Stimulated activated CD4-positive, alpha-beta T cell treated with anti-CD3 and anti-CD28 coated beads, Interleukin-4, amount 100 ng/mL, for 4 hours (primary cell): ENCODE data around the gene PEX11B.

Experiments
- DNase-seq, 2 experiments: peaks; one replicate each; pipeline ENCODE4 v3.0.0-alpha.2; 2020

Gene PEX11B

DNA sequence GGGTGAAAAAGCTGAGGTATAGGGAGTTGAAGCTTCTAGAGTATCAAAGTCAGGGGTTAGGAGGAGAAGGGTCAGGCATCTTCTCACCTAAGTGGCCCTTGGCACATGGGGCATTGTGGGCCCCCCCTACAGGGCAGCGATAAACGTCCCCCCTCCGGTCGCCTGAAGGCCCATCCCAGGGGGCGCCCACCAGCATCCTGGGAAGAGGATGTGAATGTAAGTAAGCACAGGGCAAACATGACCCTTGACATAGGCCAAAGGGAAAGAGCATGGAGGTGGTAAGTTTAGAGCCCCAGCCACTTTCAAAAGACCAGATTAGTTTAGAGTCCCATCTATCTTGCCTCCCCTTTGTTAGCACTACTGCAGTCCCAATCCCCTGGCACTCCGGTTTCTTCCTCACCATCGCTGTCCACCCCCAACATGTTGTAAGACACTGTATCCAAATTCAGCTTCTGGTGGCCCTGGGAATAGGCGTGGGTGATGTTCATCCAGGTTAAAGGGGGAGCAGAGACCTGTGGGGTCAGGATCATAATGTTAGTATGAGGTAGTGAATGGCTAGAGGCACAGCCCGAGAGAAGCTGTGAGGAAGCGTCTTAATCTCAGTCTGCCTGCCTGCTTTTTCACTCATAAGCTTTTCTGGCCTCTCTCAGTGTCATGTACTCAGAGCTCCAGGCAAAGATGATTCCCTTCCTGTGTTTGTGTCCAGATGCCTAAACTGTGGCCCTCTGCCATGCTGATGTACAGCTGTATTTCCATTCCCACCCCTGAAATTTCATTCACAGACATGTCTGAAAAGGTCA lies 11.4 kb downstream of the PEX11B start:
- no peak for DNase-seq

- no peak for DNase-seq
These were observed 17.1 kb downstream of the PEX11B start for GRCh38 chr1:145901312-145902021.

DNA sequence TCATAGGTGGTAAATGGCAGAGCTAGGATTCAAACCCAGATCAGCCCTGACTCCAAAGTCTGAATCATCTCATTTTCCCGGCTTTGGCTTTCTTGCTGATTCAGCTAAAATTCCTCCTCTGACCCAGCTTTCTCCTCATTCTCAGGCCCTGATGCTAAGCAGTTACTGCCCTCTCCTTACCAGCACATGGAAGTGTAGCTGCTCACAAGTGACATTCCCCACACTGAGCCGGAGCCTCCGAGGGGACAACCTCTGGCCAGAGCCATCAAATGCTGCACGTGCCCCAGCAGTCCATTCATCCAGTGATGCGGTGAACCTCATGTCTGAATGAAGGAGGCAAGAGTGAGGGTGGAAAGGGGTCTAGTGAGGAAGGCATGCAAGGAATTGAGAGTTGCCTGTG lies 19.8 kb downstream of the PEX11B start:
- DNase-seq, result no peak

- no peak for DNase-seq
These were observed 20.5 kb downstream of the PEX11B start for GRCh38 chr1:145897969-145898368.

DNA sequence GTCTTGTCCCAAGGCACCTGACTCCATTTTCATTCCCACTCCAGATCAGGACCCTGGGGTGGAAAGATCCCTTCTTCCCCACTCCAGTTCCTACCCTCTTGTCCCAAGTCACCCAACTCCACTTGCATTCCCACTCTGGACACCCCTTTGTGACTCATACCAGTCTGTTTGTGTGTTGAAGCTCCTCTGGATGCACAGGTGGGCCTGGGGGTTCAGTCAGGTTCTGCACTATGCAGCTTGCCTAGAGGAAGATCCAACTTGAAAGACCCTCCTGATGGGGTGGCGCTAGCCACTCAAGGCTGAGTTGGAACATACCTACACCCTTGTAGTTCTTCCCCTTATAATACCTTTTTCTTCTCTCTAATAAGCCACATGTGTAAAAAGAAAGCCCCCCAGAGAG lies 23.0 kb downstream of the PEX11B start:
- DNase-seq, result no peak

DNA sequence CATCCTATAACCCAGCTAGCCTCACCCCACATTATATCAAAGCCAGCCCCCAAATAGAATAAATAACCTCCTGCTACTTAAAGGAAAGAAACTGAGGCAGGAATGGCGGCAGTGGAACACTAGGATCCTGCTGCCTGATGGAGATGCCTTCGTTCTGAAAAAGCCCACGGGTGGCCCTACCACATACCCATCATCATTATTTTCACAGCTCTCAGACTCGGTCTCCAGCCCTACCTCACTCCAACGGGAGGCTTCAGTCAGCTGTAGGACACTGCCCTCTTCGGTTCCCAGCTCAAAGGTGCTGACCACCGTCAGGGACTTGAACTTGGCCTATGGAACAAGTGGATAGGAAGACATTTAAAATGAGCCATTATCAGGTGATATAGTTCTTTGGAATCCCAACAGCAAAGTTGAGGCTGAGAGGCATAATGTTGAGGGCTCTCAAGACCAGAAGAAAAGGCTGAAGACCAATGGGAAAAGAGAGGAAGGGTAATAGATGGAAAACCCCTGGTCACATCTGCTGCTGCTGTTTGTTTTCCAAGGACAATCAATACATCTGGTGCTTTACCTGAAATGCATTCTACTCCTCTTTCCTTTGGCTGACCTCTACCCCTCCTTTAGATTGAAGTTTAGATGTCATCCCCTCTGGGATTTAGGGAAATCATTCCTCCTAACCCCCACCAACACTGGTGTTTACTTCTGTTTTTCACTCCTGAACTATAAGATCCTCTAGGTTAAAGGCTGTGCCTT lies 25.0 kb downstream of the PEX11B start:
- DNase-seq, result no peak

GRCh38 chr1:145892486-145893087 lies 25.9 kb downstream of the PEX11B start:
- no peak for DNase-seq

GRCh38 chr1:145891587-145892485 lies 26.7 kb downstream of the PEX11B start:
- DNase-seq, result peak; percentile 33 to 43

DNA sequence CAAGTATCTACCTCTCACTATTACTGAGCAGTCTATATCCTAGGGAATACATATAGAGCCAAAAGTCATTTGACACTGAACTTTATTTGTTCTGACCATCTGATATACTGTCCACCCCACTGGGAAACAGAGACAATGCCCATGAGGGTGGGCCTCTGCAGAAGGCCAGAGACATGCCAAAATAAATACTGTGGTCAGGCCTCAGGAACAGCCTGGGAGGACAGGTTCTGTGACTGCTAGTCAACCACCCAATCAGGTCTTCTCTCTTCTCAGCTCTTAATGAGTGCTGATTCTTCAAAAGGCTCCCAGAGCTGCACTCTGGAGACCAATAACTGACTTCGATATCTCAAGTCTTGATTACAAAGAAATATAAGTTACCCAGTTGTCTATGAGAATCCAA lies 27.4 kb downstream of the PEX11B start:
- no peak for DNase-seq

GRCh38 chr1:145889722-145890121 lies 28.8 kb downstream of the PEX11B start:
- DNase-seq, result no peak

- DNase-seq, result no peak
These were observed 30.9 kb downstream of the PEX11B start for GRCh38 chr1:145887631-145888030.

DNA sequence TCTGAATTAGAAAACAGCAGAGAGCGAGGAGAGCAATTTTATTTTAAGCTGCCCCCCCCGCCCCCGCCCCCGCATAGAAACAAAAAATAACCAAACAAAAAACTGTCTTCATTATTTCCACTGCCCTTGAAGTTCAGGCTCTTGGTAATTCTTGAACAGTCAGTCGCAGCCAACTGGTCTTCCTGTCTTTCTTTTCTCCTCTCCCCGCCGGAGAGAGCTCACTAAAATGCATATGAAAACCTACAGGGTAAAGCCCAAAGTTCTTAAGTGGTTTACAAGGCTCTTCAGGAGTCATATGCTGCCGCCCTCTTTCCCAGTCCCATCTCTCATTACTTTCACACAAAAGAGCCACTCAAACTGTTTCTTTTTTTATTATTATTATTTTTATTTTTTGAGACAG lies 31.7 kb downstream of the PEX11B start:
- no peak for DNase-seq

DNA sequence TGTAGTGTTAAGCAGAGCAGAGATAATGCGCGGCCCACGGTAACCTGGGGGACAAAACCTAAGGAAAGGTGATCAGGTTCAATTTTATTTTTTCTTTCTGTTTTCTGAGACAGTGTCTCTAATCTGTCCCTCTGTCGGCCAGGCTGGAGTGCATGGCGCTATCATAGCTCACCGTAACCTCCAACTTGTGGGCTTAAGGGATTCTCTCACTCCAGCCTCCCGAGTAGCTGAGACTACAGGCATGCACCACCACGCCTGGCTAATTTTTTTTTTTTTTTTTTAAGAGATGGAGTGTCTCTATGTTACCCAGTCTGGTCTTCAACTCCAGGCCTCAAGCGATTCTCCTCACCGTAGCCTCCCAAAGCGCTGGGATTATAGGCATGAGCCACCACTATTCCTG lies 32.1 kb downstream of the PEX11B start:
- DNase-seq, result no peak

DNA sequence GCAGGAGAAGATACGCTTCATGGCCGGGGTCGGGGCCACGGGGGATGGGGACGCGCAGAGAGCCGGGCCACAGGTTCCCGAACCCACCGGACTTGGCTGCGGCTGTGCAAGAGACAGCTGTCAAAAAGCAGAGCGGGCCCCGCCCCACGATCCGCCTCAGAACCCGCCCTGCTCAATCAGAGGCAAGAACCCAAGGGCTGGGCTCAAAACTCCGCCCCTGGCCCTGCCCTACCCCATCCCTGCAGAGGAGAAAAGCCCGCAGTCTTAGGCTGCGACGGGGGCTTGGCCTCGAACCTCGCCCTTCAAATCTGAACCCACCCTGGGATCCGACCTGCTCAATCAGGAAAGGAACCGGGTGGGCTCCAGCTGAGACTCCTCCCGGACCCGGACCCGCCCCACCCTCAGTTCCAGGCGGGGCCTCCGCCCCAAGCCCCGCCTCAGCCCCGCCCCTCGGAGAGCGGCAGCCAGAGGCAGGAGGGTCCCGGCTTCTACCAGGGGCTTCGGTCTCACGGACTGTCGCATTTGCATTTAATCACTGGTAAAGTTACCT lies 32.7 kb downstream of the PEX11B start, which contains the start of gene ANKRD35:
ANKRD35 (minus strand) TSS at position 129 of the 550 bp plus-strand sequence; CDS start at position 21, 108 bp downstream.
- DNase-seq, result peak; percentile 82 to 83

- no peak for DNase-seq
These were observed 33.8 kb downstream of the PEX11B start for GRCh38 chr1:145884675-145885074.

- DNase-seq, result no peak
These were observed 38.7 kb downstream of the PEX11B start for GRCh38 chr1:145879775-145880174.

DNA sequence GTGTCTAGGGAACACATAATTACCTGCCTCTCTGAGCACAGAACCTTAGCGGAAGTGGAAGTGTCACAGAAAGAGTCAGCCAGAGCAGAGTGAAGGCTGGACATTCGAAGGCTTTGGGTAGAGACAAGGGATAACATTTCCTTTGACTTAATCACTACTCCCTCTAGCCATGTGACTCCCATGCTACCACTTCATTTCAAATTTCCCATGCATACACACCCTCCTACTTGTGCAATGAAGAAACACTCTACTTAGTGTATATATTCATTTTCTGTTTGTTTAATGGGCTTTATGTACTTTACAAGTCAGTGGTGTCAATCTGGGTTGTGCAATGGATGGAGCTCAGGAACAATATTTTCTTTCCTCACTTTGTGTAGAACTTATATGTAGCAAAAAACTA lies 39.8 kb downstream of the PEX11B start:
- DNase-seq, result no peak

GRCh38 chr1:145877923-145878486 lies 40.5 kb downstream of the PEX11B start:
- no peak for DNase-seq

DNA sequence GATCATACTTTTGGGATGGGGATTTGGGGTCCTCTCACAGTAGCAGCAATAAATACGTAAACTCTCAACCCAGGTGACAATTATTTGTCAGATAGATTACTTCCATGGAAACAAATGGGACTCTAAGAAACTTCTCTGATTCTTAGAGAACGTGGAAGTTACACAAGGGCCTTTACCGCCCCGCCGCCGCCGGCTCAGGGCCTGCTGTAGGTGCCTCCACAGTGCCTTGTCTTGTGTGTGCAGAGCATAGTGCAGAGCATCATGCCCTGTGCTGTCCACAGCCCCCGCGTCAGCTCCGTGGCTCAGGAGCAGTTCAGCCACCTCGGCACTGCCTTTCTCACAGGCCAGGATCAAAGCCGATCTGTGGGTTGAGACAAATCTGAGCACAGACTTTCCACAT lies 43.9 kb downstream of the PEX11B start:
- no peak for DNase-seq

GRCh38 chr1:145871994-145872924 lies 46.3 kb downstream of the PEX11B start:
- peak; percentile 10 to 28 for DNase-seq
